HG03064 (cell line): ENCODE data around the gene FOXB1.
A peak's percentile ranks its signal among the peaks of the same experiment; 100 is the strongest.

Experiments used
- ATAC-seq: cut with Tn5 transposase; IDR thresholded peaks from one replicate; pipeline ENCODE4 v1.9.1; 2021; ENCODE audit warnings: low read depth; ENCODE audit not compliant: unreplicated experiment

FOXB1 gene

DNA sequence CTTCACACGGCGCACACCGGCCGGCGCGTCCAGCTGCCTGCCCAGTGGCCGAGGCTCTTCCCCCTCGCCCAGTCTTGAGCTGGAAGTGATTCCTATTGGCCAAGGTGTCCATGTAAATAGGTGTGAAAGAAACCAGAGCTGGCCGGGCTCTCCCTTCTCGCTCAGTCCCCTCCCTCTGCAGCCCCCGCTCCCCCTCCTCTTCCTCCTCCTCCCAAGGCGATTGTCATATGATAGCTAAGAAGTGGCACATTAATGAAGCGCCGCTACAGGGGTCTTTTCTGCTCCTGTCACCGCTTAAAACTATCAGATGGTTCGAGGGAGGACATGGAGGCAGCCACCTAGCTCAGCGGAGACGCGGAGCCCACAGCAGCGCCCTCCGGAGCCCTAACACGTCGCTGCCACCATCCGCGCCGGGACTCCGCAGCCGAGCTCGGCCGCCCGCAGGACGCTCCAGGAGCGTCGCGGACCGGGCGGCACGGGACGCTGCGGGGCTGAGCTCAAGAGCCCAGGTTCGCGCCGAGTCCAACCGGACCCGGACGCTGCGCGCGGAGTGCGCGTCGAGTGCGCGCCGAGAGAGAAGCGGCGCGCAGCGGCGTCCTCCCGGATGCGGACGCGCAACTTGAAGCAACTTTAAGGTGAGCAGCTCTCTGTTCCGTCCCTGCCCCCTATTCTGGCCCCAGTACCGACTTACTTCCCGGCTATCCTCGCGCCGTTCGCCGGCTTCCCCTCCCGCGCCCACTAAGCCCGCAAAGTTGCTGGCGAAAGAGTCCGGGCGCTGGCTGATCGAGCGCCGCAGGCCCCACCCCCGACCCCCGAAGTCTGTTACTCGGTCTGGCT is at the start of gene FOXB1:
FOXB1 (plus strand) TSS at position 303 of the 837 bp plus-strand sequence. CDS start 653 bp downstream, outside the sequence.
- no peak for ATAC-seq

DNA sequence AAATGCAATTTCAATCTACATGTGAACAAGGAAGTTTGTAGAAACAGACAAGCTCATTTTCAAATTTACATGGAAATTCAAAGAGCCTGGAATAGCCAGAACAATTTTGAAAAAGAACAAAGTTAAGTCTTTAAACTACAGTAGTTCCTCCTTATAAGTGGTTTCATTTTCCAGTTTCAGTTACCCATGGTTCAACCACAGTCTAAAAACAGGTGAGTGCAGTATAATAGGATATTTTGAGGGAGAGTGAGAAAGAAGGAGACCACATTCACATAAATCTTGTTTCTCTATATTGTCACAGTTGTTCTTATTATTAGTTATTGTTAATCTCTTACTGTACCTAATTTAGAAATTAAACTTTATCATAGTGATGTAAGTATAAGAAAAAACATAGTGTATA is 45.8 kb upstream of the FOXB1 start:
- no peak for ATAC-seq

DNA sequence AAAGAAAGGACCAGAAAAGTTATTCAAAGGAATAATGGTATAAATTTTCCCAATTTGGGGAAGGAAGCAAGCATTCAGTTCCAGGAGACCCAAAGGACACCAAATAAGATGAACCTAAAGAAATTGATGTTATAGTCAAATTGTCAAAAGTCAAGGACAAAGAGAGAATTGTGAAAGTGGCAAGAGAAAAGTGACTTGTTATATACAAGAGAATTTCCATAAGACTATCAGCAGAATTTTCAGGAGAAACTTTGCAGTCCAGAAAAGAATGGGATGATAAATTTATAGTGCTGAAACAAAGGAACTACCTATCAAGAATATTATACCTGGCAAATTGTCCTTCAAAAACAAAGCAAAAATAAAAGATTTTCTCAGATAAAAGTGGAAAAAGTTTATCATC is 43.8 kb upstream of the FOXB1 start:
- no peak for ATAC-seq

DNA sequence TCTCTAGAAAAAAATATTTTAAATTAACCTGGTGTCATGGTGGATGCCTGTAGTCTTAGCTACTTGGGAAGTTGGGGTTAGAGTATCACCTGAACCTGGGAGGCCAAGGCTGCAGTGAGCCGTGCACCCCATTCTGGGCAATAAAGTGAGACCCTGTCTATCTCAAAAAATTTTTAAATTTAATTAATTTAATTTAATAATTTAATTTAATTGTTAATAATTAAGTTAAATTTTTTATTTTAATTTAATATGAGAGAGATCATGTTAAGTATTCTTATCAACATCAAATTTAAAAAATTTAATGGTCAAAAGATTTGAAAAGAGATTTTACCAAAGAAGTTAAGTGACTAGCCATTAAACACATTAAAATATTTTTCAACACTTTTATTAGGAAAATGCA is 40.8 kb upstream of the FOXB1 start:
- no peak for ATAC-seq

DNA sequence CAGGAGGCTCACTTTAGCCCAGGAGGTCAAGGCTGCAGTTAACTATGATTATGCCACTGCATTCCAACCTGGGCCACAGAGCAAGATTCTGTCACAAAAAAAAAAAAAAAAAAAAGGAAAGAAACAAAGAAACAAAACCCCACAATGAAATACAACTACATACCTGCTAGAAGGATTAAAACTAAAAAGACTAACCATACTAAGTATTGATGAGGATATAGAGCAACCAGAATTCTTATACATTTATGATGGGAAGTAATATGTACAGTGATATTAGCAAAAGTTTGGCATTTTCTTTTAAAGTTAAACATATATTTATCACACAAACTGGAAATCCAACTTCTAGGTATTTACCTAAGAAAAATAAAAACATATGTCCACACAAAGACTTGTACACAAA is 40.2 kb upstream of the FOXB1 start:
- no peak for ATAC-seq

DNA sequence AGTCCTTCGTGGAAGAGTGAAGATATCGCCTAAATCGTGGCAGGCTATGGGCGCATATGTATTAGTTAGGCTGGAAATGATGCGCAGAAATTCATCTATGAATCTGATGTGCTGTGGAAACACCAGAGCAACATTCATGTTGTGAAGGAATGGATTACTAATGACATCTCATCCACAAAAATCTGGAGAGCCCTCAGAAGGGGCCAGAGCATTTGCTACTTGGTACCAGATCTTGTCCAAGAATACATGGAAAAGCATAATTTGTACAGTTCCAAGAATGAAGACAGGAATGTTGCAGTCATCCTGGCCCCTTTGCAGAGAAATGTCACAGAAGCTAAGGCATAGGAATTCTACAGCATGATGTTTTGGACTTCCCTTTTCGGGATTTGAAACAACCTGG is 38.4 kb upstream of the FOXB1 start:
- no peak for ATAC-seq

DNA sequence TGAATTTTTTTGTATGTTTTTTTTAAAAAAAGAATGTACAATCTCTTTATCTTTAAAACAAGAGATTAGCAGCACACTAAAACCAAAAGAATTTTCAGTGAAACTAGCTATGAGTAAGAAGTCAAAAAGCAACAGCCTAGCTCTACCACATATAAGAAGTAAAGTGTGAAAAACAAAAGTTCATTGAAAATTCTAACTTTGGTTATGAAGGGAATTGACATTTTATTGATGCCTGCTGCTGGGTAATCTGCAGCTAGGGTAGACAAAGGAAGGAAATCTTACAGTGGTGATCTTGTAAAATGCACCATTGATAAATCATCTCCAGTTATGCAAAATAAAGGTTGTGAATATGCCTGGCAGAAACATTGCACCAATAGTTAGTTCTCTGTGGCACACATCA is 37.8 kb upstream of the FOXB1 start:
- no peak for ATAC-seq

DNA sequence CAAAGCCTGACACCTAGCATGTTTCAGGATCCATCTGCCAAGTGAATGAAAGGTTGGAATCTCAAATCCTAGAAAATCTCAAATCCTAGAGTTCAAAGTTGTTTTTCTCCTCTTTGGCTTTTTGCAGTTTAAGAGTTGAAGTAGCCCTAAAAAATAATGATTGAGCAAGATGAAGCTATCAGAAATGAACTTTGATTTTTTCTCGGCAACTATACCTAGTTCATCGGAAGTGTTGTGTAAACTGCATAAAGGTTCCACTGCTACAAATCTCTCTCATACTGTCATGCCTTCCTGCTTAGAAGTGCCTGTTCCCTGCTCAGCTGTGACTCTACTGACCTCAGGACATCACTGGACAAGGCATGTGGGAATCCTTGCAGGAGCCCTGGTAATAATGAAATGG is 35.8 kb upstream of the FOXB1 start:
- ATAC-seq, result no peak

DNA sequence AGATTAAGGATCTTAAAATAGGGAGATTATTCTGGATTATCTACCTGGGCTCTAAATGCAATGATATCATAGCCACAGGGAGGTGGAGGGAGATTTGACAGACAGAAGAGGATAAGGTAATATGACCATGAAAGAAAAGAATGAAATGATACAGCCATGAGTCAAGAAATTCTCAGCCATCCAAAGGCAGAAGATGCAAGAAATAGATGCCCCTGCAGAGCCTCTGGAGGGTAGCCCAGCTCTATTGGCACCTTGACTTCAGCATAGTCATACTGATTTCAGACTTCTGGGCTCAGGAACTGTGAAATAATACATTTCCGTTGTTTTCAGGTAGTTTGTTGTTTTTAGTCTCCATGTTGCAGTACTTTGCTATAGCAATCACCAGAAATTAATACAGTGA is 31.9 kb upstream of the FOXB1 start:
- ATAC-seq, result no peak

DNA sequence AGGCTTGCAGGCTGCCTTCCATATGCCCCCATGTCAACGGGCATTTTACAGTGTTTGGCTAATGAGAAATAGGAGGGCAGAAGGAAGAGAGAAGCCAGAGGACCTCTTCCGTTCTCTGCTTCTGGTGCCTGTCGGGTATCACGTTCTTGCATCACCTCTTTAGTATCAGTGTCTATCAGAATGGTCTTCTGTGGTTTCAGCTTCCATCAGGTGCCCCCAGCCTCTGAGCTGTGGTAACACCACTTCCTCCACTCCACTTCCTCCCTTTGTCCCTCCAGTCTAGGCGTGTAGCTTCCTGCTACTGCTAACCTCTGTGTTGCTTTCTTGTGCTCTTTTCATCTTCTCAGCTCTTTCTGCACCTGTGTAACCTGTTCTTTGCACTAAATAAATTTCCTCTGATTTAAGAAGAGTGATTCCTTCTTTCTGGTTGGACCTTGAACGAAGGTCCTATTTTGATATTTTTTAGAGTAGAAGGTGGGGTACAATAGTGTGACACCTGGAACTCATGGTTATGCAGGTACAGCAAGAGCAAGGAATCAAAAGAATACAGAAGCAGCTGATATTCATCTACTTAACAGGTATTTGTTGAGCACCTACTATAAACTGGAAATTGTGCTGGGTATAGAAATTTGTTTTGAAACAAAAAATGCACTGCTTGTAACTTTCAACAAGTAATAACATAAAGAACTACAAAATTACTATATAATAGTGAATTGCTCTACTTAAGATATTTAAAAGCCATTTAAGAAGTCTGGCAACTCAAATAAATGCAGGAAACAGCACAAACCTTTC is 27.4 kb upstream of the FOXB1 start:
- no peak for ATAC-seq

DNA sequence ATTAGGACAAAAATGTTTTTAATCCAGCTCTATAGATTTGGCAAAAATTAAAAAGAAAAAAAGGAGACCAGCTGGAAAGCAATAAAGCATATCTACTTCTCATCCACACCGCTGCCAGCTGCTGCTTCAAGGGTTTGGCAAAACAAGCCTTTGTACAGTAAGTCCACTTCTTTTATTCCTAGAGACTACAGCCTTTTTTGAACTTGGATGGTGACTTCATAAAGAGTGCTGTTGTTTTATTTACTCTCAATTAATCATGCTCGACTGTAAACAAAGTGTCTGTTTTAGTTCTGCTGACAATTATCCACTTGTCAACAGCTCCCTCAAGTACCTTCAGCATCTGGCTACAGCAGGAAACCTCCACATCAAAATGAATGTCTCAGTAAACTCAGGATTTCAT is 12.3 kb upstream of the FOXB1 start:
- no peak for ATAC-seq

DNA sequence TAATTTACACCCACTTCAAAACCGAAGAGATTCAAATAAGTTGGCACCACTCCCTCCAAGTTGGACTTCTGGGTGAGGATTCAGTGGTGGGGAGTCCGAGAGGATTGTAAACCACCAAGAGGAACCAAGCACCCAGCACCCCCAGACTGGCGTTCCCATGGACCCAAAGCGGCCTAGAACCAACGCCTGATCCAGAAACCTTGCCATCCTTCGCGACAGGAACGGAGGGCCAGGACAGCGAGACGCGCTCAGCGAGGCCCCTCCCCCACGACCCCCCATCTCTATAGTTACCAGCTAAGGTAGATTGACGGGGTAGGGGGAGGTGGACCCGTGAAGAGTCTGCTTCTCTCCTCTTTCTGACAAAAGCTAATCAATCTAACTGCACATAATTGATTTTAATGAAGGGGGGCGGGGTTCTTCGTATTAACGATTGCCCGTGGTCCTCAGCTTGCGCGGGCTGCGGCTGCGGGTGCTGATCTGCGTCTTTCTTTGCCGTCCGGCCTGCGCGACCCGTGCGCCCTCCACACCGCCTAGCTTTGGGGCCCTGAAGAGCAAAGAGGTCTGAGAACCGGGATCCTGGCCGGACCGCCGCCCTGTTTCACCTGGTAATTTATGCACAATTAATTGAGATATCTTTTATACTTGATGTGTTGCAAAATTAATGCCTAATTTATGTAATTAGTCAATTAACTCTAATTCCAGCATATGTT is 10.9 kb upstream of the FOXB1 start:
- no peak for ATAC-seq

DNA sequence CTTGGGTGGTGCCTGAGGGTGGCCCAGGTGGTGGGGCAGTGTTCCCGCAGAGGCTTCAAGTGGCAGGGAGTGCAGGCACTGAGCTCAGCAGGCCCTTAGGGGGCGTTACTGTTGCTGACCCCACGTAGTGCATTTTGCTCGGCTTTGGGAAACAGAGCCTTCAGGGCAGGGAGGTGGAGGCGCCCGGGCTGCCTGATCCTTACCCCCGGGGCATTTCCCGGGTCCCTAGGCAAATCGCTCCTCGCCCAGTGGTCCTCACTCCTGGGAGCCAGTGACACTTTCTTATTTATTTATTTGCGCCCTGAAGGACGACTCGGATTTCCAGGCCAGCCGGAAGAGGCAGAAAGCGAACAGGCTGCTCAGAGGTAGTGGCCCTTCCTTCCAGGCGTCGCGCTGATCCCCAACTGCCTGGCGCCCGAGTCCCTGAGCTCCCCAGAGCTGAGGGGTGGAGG is 10.1 kb upstream of the FOXB1 start:
- ATAC-seq, result no peak

DNA sequence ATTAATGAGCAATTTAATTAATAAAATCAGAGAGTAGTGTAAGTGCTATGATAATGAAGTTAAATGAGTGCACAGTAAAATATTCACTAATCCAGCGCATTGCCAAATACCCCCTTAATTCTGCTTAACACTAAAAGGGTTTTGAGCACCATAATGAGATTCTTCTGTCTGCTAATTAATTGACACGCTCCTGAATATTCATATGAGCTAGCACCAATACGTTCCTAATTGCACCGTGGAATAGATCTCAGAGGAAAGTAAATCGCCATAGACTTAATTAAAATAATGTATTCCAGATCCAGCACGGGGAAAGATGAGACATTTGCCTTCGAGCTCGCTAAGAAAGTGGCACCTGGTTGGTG is 9.6 kb upstream of the FOXB1 start:
- no peak for ATAC-seq

DNA sequence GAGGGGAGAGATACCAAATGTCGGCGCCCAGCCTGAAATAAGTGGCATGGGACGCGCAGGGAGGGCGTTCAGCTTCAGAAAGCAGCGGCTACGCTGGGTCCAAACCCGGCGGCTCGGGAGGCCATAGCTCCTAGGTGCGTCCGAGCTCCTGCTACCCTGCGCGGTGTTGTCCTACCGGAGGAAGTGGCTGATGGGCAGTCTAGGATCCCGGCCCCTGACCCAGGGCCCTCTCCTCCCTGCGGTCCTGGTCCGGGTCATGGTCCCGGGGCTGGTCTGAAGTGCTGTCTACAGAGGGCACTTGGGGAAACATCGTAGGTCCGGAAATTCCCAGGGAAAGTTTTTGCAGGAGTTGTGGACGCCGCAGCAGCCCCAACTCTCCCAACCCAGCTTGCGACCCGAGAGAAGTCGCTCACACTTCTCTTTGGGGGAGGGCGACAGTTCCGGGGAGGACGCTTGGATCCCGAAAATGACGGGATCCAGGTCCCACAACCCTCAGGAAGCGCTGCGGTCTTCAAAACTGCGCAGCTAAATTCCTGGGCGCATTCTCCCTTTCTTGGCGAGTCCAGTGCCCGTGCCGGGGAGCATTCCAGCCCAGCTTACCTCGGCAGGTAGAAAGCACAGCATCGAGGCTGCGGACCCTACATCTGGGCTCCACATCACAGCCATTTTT is 9.1 kb upstream of the FOXB1 start:
- no peak for ATAC-seq

DNA sequence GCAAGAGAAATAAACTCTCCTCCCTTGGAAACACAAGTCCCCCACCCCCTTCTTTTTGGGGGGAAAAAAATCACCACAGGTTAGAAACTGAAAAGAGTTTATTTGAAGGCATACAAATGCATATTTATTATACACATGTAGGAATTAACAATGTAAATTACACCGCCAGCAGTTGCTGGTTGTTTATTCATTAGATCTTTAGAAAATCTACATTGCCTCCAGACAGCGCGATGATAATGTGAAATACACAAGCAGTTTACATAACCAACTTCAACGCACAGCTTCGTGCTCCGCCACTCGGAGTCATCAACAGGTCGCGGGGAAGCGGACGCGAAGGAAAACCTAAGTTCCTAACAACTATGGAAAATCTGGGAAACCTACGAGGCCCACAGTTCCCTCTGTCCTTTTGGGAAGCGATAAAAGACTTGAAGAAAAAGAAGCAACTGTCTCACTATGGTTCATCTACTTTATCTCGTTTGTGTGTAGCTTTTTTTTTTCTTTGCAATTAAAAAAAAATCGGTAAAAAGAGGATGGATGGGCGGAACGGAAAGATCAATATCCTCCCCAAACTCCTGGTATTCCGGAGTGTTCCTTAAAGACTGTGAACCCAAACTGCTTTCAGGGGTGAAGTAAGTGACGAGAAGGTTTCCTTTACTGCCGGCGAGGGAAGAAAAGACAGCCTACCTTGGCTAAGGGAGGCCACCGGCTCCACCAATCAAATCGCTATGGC is 8.4 kb upstream of the FOXB1 start:
- ATAC-seq, result no peak

DNA sequence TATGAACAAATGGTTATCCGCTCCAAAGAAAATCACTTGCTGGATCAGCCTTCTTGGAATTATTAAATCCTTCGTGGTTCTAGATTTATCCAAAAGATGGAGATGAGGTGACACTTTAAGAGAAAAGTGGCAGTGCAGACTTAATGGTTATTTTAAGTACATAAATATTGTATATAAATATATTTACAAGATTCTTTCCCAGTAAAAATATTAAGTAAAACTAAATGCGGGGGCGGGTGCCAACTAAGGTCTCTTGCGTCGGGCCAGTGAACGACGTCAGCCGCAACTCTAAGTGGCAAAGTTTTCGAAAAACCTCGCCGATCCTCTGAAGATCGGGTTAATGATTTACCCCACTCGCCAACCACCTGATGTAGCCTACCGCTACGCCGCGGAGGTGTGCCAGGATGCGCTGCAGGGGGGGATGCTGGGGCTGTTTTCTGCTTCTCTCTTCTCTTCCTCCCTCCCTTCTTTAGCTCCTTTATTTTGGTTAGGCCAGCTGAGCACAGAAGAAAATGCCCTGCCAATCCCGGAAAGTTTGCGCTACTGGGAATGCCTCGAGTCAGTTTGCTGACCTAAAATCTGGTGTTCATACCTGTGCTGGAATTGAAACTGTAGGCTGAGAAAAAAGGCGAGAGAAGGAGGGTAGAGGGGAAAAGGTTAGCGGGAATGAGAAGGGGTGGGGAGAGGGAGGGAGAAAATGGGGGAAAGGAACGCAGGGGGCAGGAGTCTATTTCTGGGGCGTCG is 7.6 kb upstream of the FOXB1 start:
- no peak for ATAC-seq

DNA sequence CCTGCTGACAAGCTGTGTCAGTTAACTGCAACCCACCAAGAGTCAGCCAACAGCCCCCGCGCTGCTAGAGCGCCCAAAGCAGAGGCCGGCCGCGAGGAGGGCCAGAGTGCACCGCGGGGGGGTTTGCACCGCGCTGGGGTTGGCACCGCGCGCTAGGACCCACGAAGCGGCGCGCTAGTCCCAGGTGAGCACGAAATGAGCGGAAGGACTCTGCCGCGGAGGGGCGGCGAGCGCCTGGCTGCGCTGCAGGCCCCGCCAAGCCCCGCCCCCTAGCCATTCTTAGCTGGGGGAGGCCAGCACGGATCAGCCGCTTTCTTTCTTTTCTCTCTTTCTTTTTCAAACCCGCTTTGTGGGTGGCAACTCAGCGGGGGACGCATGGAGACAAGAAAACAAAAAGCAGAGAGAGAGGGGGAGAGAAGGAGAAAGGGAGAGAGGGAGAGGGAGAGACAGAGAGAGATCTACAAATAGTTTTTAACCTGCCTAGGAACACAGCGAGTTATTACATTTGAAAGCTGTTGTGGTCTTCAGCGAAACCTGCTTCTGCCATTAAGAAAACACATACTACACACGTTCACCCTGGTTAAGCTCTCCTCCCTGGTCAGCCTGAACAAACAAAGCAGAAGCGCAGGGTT is 6.9 kb upstream of the FOXB1 start:
- peak; percentile 67 for ATAC-seq
